HG03139 (cell line): ENCODE results near the gene SLC24A4.
"Not testable (repeated sequence)": the region's sequence is repeated elsewhere in the genome, so short reads cannot be mapped to it uniquely, and the experiment has no call there.

Source experiments
- ATAC-seq: cut with Tn5 transposase; IDR thresholded peaks from one replicate; pipeline ENCODE4 v1.9.1; 2021; ENCODE audit not compliant: unreplicated experiment

The SLC24A4 gene

DNA sequence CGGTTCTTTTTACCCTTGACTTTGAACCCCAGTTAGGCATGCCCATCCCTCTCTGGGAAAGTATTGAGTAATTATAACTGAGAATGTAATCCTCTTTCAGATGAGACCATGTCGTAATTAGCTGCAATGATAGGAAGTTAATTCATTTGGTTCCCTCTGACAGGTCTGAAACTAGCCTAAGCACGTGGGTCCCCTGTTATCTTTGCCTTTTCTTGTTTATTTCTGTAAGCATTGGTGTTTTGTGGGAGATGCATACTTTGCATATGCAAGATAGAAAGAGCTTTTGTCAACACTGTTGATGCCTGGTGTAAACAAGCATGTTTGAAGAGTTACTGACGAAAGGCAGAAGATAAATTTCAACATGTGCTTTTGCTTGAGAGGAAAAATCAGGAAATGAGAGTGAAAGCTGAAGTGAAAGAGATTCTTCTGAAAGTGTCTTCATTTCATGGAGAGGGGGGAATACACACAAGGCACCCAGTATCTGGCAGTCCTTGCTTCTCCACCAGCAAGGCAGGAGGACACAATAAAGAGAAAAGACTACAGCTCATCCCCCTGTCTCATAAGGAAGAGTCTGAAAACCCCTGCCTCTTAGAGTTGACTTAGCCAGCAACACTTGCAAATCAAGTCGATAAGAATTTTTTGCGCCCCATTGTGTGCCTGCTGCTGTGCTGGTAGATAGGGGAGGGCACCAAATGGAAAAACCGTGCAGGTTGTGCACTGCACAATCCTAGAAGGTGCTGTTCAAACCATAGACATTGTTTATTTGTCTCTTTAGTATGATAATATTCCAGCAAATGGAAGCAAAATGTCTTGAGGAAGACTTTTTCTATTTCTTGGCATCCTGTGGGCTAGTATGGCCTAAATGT, 77.8 kb downstream of the SLC24A4 start:
- ATAC-seq = peak; percentile 51

DNA sequence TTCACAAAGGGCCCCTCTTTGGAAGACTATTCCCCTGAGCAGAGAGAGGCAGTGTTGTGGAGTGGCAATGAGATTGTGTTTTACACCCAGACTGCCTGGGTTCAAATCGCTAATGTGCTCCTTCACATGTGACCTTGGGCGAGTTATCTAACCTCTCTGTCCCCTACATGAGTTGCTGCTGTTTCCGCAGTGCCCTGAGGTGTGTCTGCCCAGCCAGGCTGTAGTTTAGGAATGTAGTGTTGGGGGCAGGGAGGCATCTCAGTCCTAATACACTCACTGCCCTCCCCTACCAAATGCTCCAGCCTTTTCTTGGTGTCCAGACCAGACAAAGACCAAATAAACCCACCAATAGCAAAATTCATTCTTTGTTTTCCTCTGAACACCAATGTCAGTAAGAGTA, 78.6 kb downstream of the SLC24A4 start:
- ATAC-seq = no peak

DNA sequence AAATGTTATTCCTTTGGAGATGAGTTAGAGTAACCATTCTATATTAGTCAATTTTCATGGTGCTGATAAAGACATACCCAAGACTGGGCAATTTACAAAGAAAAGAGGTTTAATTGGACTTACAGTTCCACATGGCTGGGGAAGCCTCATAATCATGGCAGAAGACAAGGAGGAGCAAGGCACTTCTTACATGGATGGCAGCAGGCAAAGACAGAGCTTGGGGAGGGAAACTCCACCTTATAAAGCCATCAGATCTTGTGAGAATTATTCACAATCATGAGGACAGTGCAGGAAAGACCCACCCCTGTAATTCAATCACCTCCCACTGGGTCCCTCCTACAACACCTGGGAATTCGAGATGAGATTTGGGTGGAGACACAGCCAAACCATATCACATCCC, 79.5 kb downstream of the SLC24A4 start:
- ATAC-seq = not testable (repeated sequence)

DNA sequence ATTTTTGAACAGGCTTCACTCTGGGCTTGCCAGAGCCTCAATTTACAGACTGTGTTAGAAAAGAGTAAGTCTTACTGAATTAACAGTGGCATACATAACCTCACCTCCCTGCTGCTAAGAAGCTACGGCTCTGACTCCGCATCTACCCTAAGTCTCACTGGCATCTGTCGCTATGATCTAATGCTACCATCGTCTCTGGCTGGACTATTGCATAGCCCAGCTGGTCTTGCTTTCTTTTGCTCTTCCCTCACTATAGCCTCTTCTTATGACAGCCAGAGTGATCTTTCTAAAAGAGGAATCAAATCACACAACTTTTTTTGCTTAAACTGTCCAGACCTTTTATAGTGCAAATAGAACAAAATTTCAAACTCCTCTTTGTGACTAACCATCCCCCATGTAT, 81.1 kb downstream of the SLC24A4 start:
- no peak for ATAC-seq

DNA sequence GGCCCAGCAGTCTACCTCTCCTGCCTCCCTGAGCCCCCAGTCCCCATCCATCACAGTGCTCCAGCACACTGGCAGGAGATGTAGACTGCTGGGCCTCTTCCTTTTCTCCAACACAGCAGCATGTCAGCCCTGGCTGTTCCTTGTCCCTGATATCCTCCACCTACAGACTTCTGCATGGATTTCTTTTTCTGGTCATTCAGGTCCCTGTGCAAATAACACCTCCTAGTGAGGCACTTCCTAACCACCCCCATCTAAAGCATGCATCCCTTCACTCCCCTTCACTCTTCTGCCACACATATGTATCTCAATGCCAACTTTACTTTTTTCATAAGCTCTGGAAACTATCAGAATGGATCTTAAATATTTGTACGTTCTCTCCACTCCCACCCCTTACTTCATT, 81.5 kb downstream of the SLC24A4 start:
- no peak for ATAC-seq

DNA sequence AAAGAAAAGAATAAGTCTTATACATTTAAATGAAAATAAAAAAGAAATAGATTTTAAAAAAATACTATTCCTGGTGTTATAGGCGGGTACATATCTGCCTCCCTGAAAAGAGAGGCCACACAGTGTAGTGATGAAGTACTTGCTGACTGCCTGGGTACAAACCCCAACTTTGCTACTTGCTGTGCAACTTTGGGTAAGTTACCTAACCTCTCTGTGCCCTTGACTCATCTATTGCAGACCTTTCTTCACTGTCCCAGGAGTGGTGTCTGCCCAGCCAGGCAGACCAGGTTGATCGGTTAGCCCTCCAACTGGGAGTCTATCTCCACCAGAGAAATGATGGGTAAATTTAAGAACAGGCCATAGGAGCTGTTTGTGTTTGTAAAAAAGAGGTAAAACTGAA, 82.0 kb downstream of the SLC24A4 start:
- no peak for ATAC-seq

DNA sequence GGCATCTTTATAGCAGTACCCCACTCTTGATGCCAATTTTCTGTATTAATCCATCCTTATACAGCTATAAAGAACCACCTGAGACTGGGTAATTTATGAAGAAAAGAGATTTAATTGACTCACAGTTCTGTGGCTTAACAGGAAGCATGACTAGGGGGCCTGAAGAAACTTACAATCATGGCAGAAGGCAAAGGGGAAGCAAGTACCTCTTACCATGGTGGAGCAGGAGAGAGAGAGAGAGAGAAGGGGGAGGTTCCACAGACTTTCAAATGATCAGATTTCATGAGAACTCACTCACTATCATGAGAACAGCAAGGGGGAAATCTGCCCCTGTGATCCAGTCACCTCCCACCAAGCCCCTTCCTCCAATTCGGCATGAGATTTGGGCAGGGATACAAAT, 84.4 kb downstream of the SLC24A4 start:
- no peak for ATAC-seq

DNA sequence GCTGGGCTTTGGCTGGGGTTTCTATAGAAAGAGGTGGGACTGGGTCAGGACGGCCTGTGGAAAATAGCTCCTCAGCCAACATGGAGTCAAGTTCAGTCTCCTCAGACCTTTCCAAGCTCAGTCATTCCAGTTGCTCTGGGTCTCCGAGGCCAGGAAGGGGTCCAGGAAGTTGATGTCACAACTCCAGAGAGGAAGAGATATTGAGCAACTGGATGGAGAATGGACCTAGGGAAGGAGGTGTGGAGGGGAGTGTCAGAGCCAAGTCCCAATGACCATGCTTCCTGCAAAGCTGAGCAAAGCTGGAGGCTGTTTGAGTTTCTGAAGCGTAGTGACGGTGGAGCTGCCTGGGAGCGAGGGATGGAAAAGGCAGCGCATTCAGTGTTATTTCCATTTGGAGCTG, 86.1 kb downstream of the SLC24A4 start:
- no peak for ATAC-seq

DNA sequence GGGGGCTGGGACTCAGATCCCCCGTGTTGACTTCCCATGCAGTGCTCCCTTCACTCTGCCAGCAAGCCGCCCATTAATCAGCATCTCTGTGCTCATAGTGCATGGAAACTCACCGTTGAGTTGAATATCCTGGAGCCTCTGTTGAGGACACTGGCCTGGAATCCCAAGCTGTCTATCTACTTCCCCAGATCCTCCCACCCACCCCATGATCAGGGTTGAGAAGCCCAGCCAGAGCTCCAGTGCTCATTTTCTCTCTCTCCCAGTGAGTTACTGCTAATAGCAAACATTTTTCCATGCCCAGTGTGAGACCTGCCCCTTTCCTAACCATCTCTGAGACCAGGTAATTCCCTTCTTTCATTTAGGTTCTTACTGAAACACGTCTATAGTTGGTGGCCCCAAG, 88.2 kb downstream of the SLC24A4 start:
- ATAC-seq = no peak

DNA sequence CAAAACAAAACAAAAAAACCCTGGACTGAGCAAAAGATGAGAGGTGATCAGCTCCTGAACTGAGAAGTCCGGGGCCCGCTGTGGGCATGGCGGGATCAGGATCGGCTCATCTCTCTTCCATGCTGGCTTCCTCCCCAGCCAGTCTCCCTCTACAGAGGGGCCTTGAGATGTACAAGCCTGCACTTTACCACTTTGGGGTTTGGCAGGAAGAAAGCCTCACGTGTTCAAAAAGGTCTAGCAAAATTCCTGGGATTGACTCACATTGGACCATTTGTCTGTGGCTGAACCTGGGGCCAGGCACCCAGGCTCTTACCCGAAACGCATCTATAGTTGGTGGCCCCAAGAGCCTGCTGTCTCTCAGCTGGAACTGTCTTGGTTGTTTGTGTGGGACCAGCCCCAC, 89.0 kb downstream of the SLC24A4 start:
- no peak for ATAC-seq

DNA sequence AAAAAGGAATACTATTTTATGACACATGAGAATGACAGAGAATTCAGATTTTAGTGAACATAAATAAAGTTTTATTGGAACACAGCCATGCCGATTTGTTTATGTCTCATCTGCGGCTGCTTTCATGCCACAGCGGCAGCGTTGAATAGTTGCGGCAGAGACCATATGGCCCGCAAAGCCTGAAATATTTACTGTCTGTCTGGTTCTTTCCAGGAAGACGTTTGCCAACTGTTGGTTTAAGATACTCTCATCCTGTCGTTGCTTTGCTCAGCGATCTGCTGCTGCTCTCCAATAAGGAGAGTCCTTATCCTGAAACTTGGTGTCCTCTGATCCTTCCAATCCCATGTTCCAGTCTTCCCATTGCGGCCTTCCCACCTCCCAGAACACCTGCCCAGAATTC, 89.9 kb downstream of the SLC24A4 start:
- no peak for ATAC-seq

DNA sequence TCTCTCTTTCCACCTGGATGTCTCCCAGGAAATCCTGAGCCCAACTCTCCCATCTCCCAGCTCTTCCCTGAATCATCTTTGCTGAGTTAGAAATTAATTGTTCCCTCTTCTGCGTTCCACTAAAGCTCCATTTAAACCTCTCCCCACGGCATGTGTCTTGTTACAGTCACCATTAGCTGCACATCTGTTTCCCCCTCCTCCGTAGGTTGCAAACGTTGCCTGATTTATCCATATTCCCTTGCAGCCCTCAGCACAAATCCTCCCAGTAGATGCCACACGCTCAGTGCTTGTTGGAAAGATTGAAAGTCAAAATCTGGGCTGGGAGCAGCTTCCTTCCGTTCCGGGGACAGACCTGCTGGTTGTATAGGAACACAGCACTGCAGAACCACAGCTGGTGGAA, 90.4 kb downstream of the SLC24A4 start:
- no peak for ATAC-seq

DNA sequence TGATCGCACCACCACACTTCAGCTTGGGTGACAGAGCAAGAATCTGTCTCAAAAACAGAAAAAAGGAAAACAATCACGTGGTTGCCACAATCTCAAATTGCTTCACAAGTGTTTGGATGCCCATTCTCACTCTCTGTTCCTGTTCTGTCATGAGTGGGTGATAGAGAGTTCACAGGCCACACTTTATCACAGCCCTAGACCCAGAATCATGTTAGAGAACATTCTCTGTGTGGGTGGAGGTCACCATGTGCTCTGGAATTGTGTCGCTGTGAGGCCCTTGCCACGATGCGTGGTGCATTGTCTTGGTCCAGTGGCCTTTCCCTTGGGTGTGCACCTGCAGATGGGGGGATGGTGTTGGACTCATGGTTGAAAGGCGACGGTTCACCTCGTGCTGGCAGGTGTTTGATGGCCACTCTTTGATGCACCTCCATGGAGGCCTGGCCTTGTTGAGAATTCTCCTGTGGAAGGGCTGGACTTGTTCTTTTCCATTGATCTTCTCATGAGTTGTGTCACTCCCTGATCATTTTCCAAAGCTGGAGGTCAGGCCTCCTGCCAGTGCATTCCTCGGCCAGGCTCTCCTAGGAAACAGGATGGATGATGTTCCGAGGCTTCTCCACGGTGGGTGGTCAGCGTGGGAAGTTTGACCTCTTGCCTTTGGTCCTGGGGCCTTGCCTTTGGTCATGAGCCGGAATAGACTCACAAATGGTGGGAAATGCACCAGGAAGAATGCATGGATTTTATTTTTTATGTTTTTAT, 91.9 kb downstream of the SLC24A4 start:
- no peak for ATAC-seq

DNA sequence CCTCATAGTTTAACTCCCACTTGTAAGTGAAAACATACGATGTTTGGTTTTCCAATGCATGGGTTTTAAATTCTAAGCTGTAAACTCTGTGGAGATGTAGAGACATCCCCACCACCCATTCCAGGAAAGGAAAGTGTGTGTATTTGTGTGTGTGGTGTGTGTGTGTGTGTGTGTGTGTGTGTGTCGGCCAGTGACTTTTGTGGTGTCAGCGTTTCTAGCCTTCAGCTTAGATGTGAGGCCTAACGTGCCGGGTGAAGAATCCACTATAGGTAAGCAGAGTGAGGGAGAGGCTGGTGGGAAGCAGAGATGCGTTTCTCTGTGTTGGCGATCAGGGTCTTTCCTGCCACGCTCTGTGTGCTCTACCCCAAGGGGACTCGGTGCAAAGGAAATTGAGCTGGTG, 93.0 kb downstream of the SLC24A4 start:
- ATAC-seq = no peak

DNA sequence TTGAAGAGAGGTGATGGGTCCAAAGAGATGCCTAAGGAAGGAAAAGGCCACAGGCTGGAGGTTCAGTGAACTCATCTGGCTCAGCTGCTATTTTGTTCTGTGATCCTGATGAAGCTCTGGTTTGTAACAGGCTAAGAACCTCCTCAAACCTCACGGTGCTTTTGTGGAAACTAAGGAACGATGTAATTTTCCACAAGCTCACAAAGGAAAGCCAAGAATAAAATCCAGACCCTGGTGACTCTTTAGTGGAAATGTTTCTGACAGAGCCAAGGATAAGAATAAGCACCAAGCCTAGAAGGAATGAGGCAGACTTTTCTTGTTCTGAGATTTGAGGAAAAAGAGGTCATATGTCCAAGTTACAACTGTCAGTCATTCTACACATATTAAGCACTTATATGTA, 93.6 kb downstream of the SLC24A4 start:
- ATAC-seq = no peak

DNA sequence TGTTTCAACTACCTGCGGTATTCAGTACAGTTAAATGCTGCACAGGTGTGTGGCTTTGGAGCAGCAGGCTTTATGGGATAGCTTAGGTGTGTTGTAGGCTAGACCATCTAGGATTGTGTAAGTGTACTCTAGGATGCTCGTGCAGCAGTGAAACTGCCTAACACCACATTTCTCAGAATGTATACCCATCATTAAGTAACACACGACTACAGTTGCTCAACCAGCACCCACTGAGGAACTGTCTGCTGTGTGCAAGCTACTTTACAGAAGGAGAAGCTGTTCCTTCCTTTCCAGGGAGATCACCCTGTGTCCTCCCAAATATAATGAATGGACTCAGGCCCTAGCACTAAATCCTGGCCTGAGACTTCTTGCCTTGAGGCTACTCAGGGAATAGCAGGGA, 94.8 kb downstream of the SLC24A4 start:
- ATAC-seq = no peak

DNA sequence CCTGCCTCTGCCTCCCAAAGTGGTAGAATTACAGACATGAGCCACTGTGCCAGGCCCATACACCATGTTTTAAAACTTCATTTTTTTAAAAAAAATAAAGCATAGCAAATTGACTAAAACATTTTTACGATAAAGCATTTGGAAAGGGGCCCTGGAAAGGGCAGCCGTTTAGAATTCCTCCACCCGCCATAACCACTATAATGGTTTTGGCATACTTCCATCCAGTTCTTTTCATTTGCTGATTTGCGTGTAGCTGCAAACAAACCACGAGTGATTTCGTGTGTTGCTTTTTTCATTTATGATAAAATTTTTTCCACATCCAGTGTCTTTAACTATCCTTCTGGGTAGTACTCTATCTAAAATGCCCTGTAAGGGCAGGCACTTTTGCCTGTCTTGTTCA, 98.8 kb downstream of the SLC24A4 start:
- ATAC-seq = no peak

DNA sequence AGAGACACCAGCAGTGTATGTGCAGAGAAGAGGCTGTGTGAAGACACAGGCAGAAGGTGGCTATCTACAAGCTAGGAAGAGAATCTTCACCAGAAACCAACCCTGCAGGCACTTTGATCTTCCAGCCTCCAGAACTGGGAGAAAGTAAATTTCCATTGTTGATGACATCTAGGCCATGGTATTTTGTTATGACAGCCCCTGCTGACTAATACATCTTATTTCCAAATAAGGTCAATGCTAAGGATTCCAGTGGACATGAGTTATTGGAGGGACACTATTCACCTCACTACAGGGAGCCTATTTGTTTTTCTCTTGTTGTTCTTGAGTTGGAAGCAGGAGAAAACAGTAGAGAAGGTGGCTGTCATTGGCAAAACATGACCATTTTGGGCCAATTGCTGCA, 102.1 kb downstream of the SLC24A4 start:
- ATAC-seq = no peak

DNA sequence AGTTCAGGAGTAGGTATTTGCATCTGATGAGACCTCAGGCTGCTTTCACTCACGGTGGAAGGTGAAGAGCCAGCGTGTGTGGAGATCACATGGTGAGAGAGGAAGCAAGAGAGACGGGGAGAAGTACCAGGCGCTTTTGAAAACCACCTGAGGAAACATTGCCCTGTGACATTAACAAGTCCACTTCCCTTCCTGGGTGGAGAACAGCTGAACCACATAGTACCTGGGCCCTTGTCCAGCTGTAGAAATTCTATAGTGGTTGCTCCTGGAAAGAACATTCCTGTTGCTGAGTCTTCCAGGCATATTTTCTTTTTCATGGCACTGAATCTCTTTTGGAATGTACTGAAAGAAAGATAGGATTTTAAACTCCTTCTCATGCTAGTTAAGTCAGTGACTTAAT, 103.3 kb downstream of the SLC24A4 start:
- no peak for ATAC-seq

DNA sequence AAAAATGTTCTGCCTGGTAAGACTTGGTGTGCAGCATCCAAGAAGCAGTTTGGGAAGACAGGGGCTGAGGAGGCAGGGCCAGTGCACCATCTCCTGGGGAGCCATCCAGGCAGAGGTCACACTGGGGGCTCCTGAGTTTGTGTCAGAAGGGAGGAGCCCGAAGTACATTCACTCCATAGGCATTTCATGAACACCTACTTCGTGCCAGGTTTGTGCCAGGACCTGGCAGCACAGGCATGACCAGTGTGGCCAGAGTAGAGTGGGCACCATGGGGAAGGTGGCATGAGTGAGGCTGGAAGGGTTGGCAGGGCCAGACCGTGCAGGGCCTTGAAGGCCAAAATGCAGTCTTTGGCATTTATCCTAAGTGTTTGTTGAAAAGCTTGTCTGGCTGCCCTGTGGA, 104.1 kb downstream of the SLC24A4 start:
- ATAC-seq = no peak

DNA sequence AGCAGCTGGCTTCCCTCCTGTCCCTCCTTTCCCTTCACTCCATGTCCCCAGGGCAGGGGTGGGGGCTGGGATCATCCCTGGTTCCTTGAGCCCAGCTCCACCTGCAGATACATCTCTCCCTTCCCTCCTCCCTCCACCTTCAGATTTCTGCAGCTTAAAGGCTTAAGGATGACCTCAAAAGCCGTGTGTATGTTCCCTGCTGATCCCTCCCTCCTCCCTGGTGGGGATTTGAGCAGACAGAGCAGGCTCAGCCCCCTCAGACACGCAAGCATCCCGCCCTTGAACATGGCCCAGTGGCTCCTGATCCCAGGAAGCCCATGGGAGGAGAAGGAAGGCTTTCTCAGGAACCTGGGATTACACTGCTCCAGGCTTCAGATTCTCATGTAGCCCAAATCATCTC, 107.7 kb downstream of the SLC24A4 start:
- no peak for ATAC-seq

DNA sequence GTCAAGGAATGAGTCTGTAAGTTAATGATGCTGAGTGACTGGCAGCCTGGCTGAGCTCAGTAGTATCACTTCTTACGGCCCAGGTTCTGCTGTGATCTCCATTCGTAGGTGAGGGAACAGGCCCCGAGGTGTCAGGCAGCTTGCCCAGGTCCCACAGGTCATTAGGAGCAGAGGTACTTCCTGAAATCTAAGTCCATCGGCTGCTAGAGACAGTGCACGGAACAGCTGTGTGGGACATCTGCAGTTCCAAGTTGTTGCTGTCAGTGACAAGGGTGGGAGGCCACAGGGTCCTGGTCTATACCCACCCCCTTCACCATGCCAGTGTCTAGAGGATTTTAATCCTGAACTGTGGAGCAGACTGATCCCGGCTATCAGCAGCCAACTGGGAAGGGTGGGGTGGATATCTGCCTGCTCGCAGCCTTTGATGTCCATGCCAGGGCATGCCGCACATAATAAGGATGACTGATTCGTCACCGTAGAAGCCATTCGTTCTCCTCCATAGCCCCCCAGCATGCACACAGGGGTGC, 108.3 kb downstream of the SLC24A4 start:
- ATAC-seq = no peak
